ENCODE measurements around the gene PTX3. TPM values are rescaled to one million over a fixed set of nuclear protein-coding genes. Genes with fewer than 3 reads are reported as not detected.

PTX3 gene
- total RNA-seq, 1 donor from 2014 or later, result 6.1 TPM

GRCh38 chr3:157487339-157487738 lies 50.7 kb downstream of the PTX3 start:
- no peak overlapping the region for H3K4me3 ChIP-seq (ENCODE audit: low read depth, low read length)
- DNase-seq (ENCODE audit: low read depth), result no peak
- TF ChIP-seq, protein P1, sequence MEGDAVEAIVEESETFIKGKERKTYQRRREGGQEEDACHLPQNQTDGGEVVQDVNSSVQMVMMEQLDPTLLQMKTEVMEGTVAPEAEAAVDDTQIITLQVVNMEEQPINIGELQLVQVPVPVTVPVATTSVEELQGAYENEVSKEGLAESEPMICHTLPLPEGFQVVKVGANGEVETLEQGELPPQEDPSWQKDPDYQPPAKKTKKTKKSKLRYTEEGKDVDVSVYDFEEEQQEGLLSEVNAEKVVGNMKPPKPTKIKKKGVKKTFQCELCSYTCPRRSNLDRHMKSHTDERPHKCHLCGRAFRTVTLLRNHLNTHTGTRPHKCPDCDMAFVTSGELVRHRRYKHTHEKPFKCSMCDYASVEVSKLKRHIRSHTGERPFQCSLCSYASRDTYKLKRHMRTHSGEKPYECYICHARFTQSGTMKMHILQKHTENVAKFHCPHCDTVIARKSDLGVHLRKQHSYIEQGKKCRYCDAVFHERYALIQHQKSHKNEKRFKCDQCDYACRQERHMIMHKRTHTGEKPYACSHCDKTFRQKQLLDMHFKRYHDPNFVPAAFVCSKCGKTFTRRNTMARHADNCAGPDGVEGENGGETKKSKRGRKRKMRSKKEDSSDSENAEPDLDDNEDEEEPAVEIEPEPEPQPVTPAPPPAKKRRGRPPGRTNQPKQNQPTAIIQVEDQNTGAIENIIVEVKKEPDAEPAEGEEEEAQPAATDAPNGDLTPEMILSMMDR (conservative IDR thresholded peaks at IDR 0.05; ENCODE audit: low read depth, low read length), result no peak

DNA sequence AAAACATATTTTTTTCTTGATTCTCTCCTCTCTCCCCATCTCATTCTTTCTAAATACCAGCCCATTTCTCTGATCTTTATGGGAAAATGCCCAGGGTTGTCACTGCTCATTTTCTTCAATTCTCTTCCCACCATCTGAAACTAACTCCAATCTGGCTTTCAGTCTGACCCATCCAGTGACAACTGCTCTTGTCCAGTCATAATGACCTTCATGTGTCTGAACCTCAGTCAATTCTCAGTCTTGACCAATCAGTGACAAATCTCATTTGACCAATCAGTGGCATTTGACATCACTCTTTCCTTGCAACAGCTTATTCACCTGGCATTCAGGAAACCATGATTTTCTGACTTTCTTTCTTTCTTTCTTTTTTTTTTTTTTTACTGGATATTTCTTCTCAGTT lies 51.5 kb downstream of the PTX3 start:
- no peak overlapping the region for H3K4me3 ChIP-seq (ENCODE audit: low read depth, low read length)
- DNase-seq (ENCODE audit: low read depth), result no peak
- TF ChIP-seq, protein P1 (conservative IDR thresholded peaks at IDR 0.05; ENCODE audit: low read depth, low read length), result no peak

DNA sequence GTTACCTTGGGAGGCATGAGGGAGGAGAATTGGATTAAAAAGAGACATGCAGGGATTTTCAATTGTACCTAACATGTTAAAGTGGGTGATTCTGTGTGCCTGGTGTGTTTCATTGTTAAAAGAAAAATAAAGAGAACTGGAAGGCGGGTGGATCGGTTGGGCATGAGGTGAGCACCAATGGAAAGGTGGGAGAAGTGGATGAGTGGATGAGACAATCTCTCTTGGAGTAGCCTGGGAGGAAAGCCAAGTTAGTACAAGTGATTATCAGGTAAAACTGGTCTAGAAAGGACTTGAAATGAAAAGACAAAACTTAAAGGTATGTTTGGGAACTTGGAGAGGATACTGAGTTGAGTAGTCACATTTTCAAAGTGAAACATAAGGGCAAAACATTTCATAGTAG lies 54.5 kb downstream of the PTX3 start:
- DNase-seq (ENCODE audit: low read depth), result no peak
- TF ChIP-seq, protein P1 (conservative IDR thresholded peaks at IDR 0.05; ENCODE audit: low read depth, low read length), result no peak
- no peak overlapping the region for H3K4me3 ChIP-seq (ENCODE audit: low read depth, low read length)

Other genes with a start within 250 kb of the PTX3 start
- gene VEPH1, start 66.6 kb downstream of the PTX3 start, total RNA-seq, result 3.7 and 20.7 TPM in 2 replicates